HepG2 (cell line): ENCODE measurements around the gene TMEM178A.

Experiments
- ATF5 ChIP-seq: sonication (generic); formaldehyde crosslinking; IDR thresholded peaks from 2 replicates; pipeline ENCODE4 v1.4.0; 2020; ENCODE audit warnings: mild to moderate bottlenecking, low read depth, missing genetic modification reagents
- HNF4G ChIP-seq, 2 experiments: sonication (generic) in 1 of 2; formaldehyde crosslinking in 1 of 2; IDR thresholded peaks; 2 replicates each; pipeline versions ENCODE4 v1.4.0 to v1.6.1; 2011 to 2020; ENCODE audit warnings: borderline replicate concordance in 2 of 2, low read depth in 2 of 2, mild to moderate bottlenecking in 2 of 2, low read length in 1 of 2, missing genetic modification reagents in 1 of 2, moderate library complexity in 1 of 2
- NBN ChIP-seq: fragments of 450-650 bp; conservative IDR thresholded peaks from 2 replicates; pipeline ENCODE4 v1.6.1; 2017
- TF ChIP-seq, protein P1 (sequence below): sonication (generic); formaldehyde crosslinking; IDR thresholded peaks from 2 replicates; pipeline ENCODE4 v1.5.0; 2020; ENCODE audit warnings: mild to moderate bottlenecking, missing genetic modification reagents, moderate library complexity

GRCh38 chr2:39706312-39706711 is 40.6 kb downstream of the TMEM178A start:
- TF ChIP-seq HNF4G (IDR thresholded peaks at IDR 0.05; ENCODE audit: borderline replicate concordance, low read depth, low read length) (no peak), HNF4G (CRISPR knock-in tag; IDR thresholded peaks at IDR 0.05; ENCODE audit: borderline replicate concordance, low read depth) (no peak), NBN (no peak), ATF5 (CRISPR knock-in tag) (no peak)
- TF ChIP-seq, protein P1, sequence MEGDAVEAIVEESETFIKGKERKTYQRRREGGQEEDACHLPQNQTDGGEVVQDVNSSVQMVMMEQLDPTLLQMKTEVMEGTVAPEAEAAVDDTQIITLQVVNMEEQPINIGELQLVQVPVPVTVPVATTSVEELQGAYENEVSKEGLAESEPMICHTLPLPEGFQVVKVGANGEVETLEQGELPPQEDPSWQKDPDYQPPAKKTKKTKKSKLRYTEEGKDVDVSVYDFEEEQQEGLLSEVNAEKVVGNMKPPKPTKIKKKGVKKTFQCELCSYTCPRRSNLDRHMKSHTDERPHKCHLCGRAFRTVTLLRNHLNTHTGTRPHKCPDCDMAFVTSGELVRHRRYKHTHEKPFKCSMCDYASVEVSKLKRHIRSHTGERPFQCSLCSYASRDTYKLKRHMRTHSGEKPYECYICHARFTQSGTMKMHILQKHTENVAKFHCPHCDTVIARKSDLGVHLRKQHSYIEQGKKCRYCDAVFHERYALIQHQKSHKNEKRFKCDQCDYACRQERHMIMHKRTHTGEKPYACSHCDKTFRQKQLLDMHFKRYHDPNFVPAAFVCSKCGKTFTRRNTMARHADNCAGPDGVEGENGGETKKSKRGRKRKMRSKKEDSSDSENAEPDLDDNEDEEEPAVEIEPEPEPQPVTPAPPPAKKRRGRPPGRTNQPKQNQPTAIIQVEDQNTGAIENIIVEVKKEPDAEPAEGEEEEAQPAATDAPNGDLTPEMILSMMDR (CRISPR knock-in tag) = no peak
